Ishikawa (cell line): Measurements from ENCODE around the gene BCL2L1.

Source experiments
- CEBPB ChIP-seq: IDR thresholded peaks from 2 replicates; pipeline ENCODE4 v1.6.1; 2012
- CREB1 ChIP-seq: IDR thresholded peaks from 2 replicates; pipeline ENCODE4 v1.6.1; 2012; ENCODE audit warnings: low read depth
- EGR1 ChIP-seq: IDR thresholded peaks from 2 replicates; pipeline ENCODE4 v1.6.1; 2012
- EP300 ChIP-seq: IDR thresholded peaks from 2 replicates; pipeline ENCODE4 v1.6.1; 2012; ENCODE audit warnings: borderline replicate concordance
- FOXM1 ChIP-seq: IDR thresholded peaks from 2 replicates; pipeline ENCODE4 v1.6.1; 2012; ENCODE audit warnings: low read depth, borderline replicate concordance
- NFIC ChIP-seq: IDR thresholded peaks from 2 replicates; pipeline ENCODE4 v1.6.1; 2012
- RAD21 ChIP-seq: IDR thresholded peaks from 2 replicates; pipeline ENCODE4 v1.6.1; 2012; ENCODE audit warnings: low read depth
- TAF1 ChIP-seq: IDR thresholded peaks from 2 replicates; pipeline ENCODE4 v1.6.1; 2012; ENCODE audit warnings: low read depth, mild to moderate bottlenecking
- TCF12 ChIP-seq: IDR thresholded peaks from 2 replicates; pipeline ENCODE4 v1.6.1; 2012; ENCODE audit warnings: low read depth
- TEAD4 ChIP-seq: IDR thresholded peaks from 2 replicates; pipeline ENCODE4 v1.6.1; 2012
- YY1 ChIP-seq: IDR thresholded peaks from 2 replicates; pipeline ENCODE4 v1.6.1; 2012; ENCODE audit warnings: low read depth
- ZBTB7A ChIP-seq: IDR thresholded peaks from 2 replicates; pipeline ENCODE4 v1.6.1; 2012; ENCODE audit warnings: low read depth
- TF ChIP-seq, protein P1 (sequence below): IDR thresholded peaks from 2 replicates; pipeline ENCODE4 v1.6.1; 2012
- TF ChIP-seq, protein P2 (sequence below): IDR thresholded peaks from 2 replicates; pipeline ENCODE4 v1.6.1; 2012
- TF ChIP-seq, protein P3 (sequence below): IDR thresholded peaks from 2 replicates; pipeline ENCODE4 v1.6.1; 2012; ENCODE audit warnings: low read depth, mild to moderate bottlenecking

Gene BCL2L1

DNA sequence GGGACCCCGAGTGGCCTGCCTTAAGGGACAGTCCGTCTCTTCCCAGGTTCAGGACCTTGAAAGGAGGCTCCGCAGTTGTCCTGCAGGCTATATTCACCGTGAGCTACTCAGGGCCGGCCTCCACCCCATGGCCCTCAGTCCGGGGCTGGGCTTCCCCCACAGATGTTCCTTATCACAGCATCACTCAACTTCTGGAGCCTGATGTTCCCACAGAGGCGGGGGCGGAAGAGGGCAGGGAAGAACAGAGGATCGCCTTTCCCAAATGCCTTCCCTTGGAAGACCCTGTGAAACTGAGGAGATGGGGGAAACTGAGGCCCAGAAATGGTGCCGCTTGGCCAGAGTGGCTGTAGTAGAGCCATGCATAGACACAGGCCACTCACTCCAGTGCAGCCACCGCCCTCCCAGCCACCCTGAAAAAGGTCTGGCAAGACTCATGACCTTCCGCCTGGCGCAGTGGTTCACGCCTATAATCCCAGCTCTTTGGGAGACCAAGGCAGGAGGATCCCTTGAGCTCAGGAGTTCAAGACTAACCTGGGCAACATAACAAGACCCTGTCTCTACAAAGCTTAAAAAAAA lies 89.2 kb downstream of the BCL2L1 start:
- TF ChIP-seq, protein P1, sequence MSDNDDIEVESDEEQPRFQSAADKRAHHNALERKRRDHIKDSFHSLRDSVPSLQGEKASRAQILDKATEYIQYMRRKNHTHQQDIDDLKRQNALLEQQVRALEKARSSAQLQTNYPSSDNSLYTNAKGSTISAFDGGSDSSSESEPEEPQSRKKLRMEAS, result no peak
- TF ChIP-seq, protein P2, sequence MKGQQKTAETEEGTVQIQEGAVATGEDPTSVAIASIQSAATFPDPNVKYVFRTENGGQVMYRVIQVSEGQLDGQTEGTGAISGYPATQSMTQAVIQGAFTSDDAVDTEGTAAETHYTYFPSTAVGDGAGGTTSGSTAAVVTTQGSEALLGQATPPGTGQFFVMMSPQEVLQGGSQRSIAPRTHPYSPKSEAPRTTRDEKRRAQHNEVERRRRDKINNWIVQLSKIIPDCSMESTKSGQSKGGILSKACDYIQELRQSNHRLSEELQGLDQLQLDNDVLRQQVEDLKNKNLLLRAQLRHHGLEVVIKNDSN, result no peak
- TF ChIP-seq CREB1 (no peak), NFIC (no peak), RAD21 (no peak), CEBPB (no peak), ZBTB7A (no peak), TAF1 (no peak), FOXM1 (no peak), EP300 (no peak), EGR1 (no peak), TCF12 (no peak), YY1 (no peak), TEAD4 (no peak)
- TF ChIP-seq, protein P3, sequence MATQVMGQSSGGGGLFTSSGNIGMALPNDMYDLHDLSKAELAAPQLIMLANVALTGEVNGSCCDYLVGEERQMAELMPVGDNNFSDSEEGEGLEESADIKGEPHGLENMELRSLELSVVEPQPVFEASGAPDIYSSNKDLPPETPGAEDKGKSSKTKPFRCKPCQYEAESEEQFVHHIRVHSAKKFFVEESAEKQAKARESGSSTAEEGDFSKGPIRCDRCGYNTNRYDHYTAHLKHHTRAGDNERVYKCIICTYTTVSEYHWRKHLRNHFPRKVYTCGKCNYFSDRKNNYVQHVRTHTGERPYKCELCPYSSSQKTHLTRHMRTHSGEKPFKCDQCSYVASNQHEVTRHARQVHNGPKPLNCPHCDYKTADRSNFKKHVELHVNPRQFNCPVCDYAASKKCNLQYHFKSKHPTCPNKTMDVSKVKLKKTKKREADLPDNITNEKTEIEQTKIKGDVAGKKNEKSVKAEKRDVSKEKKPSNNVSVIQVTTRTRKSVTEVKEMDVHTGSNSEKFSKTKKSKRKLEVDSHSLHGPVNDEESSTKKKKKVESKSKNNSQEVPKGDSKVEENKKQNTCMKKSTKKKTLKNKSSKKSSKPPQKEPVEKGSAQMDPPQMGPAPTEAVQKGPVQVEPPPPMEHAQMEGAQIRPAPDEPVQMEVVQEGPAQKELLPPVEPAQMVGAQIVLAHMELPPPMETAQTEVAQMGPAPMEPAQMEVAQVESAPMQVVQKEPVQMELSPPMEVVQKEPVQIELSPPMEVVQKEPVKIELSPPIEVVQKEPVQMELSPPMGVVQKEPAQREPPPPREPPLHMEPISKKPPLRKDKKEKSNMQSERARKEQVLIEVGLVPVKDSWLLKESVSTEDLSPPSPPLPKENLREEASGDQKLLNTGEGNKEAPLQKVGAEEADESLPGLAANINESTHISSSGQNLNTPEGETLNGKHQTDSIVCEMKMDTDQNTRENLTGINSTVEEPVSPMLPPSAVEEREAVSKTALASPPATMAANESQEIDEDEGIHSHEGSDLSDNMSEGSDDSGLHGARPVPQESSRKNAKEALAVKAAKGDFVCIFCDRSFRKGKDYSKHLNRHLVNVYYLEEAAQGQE, result no peak

DNA sequence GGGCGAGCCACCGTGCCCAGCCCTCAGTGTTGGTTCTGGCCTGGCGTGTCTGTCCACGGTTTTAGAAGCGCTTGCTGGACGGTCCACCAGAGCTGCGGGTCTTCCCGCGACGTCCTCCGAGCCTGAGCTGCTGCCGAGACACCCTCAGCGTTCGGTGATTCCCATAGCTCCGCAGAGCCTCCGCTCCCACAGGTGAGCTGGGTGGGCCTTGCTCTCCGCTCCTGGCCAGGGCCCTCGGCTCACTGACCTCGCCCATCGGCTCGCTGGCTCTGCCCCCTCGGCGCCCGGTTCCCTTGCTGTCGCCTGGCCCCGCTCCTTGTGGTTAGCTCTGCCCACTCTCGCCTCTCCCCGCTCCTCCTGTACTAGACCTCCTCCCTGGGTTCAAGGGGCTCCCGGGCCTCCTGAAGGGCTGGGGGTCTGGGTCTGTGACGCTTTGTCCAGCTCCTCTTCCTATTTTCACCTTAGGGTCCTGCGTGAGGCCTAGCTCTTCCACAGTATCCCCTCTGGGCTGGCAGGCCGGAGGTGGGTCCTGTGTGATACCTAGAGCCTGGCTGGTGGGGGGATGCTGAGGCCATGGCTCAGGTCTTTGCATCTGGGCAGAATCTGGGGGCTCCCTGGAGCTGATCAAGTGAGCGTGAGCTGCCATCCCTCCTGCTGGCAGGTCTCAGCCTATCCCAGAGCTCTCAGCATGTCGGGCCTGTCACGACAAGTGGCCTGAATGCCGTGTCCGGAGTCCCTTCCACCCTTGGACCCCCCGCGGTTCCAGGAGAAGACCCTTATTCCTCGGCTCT lies 89.9 kb downstream of the BCL2L1 start:
- TF ChIP-seq RAD21 (no peak), CEBPB (no peak), YY1 (no peak), TAF1 (no peak), FOXM1 (no peak), TCF12 (no peak), EP300 (no peak), ZBTB7A (no peak), CREB1 (no peak), TEAD4 (no peak), NFIC (no peak), EGR1 (no peak)
- TF ChIP-seq, protein P3, result no peak
- TF ChIP-seq, protein P1, result no peak
- TF ChIP-seq, protein P2, result no peak

DNA sequence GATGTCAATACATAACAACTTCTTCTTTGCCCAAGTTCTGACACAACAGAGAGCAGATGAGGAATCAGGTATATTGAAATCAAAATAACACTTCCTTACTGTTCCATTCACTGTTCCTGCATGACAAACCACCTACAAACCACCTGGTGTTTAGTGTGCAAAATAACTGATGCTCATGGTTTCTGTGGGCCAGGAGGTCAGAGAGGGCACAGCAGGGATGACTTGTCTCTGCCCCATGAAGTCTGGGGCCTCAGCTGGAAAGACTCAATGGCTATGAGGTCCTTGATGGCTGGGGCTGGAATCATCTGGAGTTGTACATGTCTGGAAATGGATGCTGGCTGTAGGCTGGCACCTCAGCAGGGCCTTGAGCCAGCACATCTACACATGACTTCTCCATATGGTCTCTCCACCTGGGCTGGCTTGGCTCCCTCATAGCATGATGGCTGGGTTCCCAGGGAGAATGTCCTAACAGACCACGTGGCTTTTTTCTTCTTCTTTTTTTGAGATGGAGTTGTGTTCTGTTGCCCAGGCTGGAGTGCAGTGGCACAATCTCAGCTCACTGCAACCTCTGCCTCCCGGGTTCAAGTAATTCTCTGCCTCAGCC lies 92.4 kb downstream of the BCL2L1 start:
- TF ChIP-seq RAD21 (no peak), ZBTB7A (no peak), CREB1 (no peak)
- TF ChIP-seq, protein P1, result no peak
- TF ChIP-seq, protein P3, result no peak

DNA sequence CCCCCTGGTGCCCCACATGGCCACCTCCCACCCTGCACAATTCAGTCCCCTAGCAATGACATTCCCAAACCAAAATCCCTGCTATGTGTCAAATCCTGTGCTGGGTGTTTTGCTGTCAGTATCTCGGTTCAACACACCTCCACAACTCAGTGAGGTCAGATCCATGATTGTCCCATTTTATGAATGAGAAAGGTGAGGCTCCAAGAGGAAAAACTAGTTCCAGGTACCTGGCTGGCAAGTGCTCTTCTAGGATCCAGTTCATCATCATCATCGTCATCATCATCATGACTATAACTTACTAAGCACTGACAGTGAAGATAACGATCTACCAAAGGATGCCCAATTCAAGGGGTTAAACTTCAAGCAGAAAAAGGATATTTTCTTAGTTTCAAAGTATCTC lies 102.4 kb downstream of the BCL2L1 start:
- TF ChIP-seq, protein P3, result no peak
- TF ChIP-seq TAF1, result no peak
- TF ChIP-seq RAD21, result no peak
- no peak for TF ChIP-seq CEBPB
- no peak for TF ChIP-seq EGR1
- TF ChIP-seq EP300, result no peak
- TF ChIP-seq, protein P1, result no peak
- TF ChIP-seq ZBTB7A, result no peak
- TF ChIP-seq NFIC, result no peak
